HepG2 (cell line): ENCODE data around the gene ASXL3.

Experiments
- CBX1 ChIP-seq: IDR thresholded peaks from one replicate; pipeline ENCODE4 v1.6.1; 2016; ENCODE audit warnings: antibody characterized with exemption, low read depth
- GMEB1 ChIP-seq: sonication (generic); formaldehyde crosslinking; IDR thresholded peaks from 2 replicates; pipeline ENCODE4 v1.5.1; 2020; ENCODE audit warnings: missing genetic modification reagents, mild to moderate bottlenecking, borderline replicate concordance
- MTA3 ChIP-seq: sonication (generic); formaldehyde crosslinking; IDR thresholded peaks from 2 replicates; pipeline ENCODE4 v1.4.0; 2020; ENCODE audit warnings: missing genetic modification reagents
- ZKSCAN1 ChIP-seq: fragments of 150-350 bp; IDR thresholded peaks from 2 replicates; pipeline ENCODE4 v1.6.1; 2014; ENCODE audit warnings: low read length
- ZNF839 ChIP-seq: sonication (generic); formaldehyde crosslinking; IDR thresholded peaks from 2 replicates; pipeline ENCODE4 v1.4.0; 2020; ENCODE audit warnings: missing genetic modification reagents, mild to moderate bottlenecking, borderline replicate concordance

- TF ChIP-seq MTA3, result no peak
- no peak for TF ChIP-seq ZKSCAN1
- no peak for TF ChIP-seq GMEB1 (CRISPR knock-in tag)
- TF ChIP-seq ZNF839, result no peak
- TF ChIP-seq CBX1, result no peak
These were observed 28.6 kb downstream of the ASXL3 start for GRCh38 chr18:33606621-33607020.
